Lung (tissue), 12 donors: Measurements from ENCODE around the gene SLFN14. TPM values are rescaled to one million over a fixed set of nuclear protein-coding genes. Genes with fewer than 3 reads are reported as not detected.
"Not testable (repeated sequence)": the region's sequence is repeated elsewhere in the genome, so short reads cannot be mapped to it uniquely, and the experiment has no call there.

Source experiments
- ATAC-seq: fragments of 200-7000 bp; cut with Tn5 transposase; one replicate; pipeline ENCODE4 v1.9.1; 2020; ENCODE audit warnings: moderate number of reproducible peaks; ENCODE audit not compliant: insufficient read depth, low FRiP score
- DNase-seq, 3 donors: peaks; one replicate each; pipeline ENCODE4 v3.0.0-alpha.2; 2013 to 2017
- H3K27ac ChIP-seq, 2 donors: one replicate each; pipeline ENCODE4 v1.5.1; 2013; ENCODE audit warnings: mild to moderate bottlenecking in 2 of 2, moderate library complexity in 2 of 2, control low read depth in 1 of 2, inconsistent platforms in 1 of 2, low read depth in 1 of 2, low read length in 1 of 2
- H3K27me3 ChIP-seq, 3 donors: one replicate each; pipeline ENCODE4 v1.5.1; 2013; ENCODE audit warnings: low read length in 2 of 3; ENCODE audit not compliant: control insufficient read depth in 3 of 3, insufficient read depth in 3 of 3
- H3K36me3 ChIP-seq, 4 donors: one replicate each; pipeline ENCODE4 v1.5.1; 2013; ENCODE audit warnings: low read length in 4 of 4, mild to moderate bottlenecking in 1 of 4, moderate library complexity in 1 of 4; ENCODE audit not compliant: control insufficient read depth in 4 of 4, insufficient read depth in 4 of 4
- H3K4me1 ChIP-seq, 5 donors: one replicate each; pipeline ENCODE4 v1.5.1; 2013; ENCODE audit warnings: low read length in 5 of 5, mild to moderate bottlenecking in 2 of 5, moderate library complexity in 1 of 5; ENCODE audit not compliant: control insufficient read depth in 5 of 5, insufficient read depth in 5 of 5
- H3K4me3 ChIP-seq: one replicate; pipeline ENCODE4 v1.5.1; 2013; ENCODE audit warnings: mild to moderate bottlenecking, control low read depth, moderate library complexity
- H3K9ac ChIP-seq, 2 donors: one replicate each; pipeline ENCODE4 v1.5.1; 2013; ENCODE audit warnings: low read length in 2 of 2, control low read depth in 1 of 2; ENCODE audit not compliant: insufficient read depth in 1 of 2
- H3K9me3 ChIP-seq, 4 donors: one replicate each; pipeline ENCODE4 v1.5.1; 2013; ENCODE audit warnings: low read length in 3 of 4, mild to moderate bottlenecking in 1 of 4, moderate library complexity in 1 of 4; ENCODE audit not compliant: control insufficient read depth in 4 of 4, insufficient read depth in 3 of 4
- WGBS, 2 donors: extraction: QIAGEN DNeasy Blood & Tissue Kit; methylation state at CpG; one replicate each; pipeline ENCODE4 v1.1.7; 2013; 5-methylcytosine and 5-hydroxymethylcytosine counted together
- polyA plus RNA-seq, 2 donors: library from polyadenylated mRNA; stranded (reverse); fragments of 200-250 nt; gene quantifications; one replicate each; pipeline ENCODE4 v1.2.1, GENCODE V29; 2013
- total RNA-seq, 2 donors: library from RNA; depleted of rRNA in 1 of 2; stranded (reverse); fragments of >200 nt in 1 of 2; gene quantifications; one replicate each; pipeline ENCODE4 v1.2.1, GENCODE V29; 2014 to 2021
- TF ChIP-seq, protein P1 (sequence below): IDR thresholded peaks from 2 replicates; pipeline ENCODE4 v1.5.1; 2012; ENCODE audit warnings: mild to moderate bottlenecking; ENCODE audit errors: control extremely low read depth, extremely low read depth
- donor health status: control.
- donor health status: control.
- donor health status: Bipolar disorder and iron deficiency.
- donor health status: healthy.
- donor health status: DM: yes; HTN: yes; CAD: no.

The SLFN14 gene
- total and polyA plus RNA-seq, 4 donors: 0.34 to 2.3 TPM; not detected in 2

DNA sequence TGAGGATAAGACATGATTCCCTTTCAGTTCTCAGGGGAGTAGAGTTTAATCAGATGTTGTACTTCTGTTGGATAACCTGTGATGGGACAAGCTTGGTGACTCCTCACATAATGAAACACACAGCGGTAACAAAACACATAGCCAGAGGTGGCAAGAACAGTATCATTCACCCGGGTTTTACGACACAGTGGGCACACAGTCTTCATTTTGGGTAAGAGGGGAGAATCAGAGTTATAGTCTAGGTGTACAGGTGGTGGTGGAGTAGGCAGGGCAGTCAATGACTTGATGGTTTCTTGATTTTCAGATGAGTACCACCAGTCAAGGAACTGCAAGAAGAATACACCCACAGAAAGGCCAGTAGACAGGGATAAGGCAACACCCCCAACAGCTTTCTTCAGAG, 15.1 kb upstream of the SLFN14 start:
- no peak overlapping the region for H3K9ac ChIP-seq
- peaks cover 0 to 24% (median 4%) of the 10 kb centered on the region in 5 donors for H3K4me1 ChIP-seq
- 93 to 94% methylated on average over 3 of the region's 3 CpGs for WGBS, 2 donors
- no peak overlapping the region for H3K4me3 ChIP-seq
- TF ChIP-seq, protein P1, sequence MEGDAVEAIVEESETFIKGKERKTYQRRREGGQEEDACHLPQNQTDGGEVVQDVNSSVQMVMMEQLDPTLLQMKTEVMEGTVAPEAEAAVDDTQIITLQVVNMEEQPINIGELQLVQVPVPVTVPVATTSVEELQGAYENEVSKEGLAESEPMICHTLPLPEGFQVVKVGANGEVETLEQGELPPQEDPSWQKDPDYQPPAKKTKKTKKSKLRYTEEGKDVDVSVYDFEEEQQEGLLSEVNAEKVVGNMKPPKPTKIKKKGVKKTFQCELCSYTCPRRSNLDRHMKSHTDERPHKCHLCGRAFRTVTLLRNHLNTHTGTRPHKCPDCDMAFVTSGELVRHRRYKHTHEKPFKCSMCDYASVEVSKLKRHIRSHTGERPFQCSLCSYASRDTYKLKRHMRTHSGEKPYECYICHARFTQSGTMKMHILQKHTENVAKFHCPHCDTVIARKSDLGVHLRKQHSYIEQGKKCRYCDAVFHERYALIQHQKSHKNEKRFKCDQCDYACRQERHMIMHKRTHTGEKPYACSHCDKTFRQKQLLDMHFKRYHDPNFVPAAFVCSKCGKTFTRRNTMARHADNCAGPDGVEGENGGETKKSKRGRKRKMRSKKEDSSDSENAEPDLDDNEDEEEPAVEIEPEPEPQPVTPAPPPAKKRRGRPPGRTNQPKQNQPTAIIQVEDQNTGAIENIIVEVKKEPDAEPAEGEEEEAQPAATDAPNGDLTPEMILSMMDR: no peak
- H3K27ac ChIP-seq: no peak overlapping the region
- H3K36me3 ChIP-seq: peaks cover 2 to 17% (median 5%) of the 10 kb centered on the region in 4 donors
- ATAC-seq (no peak), DNase-seq (no peak)
- H3K27me3 ChIP-seq: no peaks in the 10 kb centered on the region
- no peaks in the 10 kb centered on the region for H3K9me3 ChIP-seq

DNA sequence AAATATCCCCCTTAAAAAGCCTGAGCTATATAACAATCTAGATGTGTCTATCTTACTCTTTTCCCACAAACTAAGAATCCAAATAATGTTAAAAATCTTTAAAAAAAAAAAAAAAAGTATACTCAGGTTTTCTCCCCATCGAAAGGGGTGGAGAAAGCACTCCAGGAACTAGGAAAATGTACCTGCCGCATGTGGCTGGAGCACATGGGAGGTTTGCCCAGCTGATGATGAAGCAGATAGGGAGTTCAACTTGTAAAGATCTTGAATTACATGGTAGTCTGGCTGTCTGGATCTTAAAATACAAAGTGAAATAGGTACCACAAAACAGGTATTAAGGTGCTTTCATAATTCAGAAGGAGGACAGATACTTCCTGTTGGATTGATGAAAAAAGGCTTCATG, 8.8 kb upstream of the SLFN14 start:
- TF ChIP-seq, protein P1: no peak
- Histone ChIP-seq H3K4me1 (peaks cover 7 to 27% (median 11%) of the 10 kb centered on the region in 5 donors), H3K9me3 (no peaks in the 10 kb centered on the region), H3K9ac (peak overlapping the region in 1 of 2 donors; percentile 65), H3K36me3 (peaks cover 0 to 5% (median 2%) of the 10 kb centered on the region in 4 donors), H3K27ac (no peak overlapping the region), H3K4me3 (no peak overlapping the region), H3K27me3 (no peaks in the 10 kb centered on the region)
- 78 to 93% methylated on average over 2 of the region's 2 CpGs for WGBS, 2 donors
- no peak for DNase-seq
- ATAC-seq: no peak

DNA sequence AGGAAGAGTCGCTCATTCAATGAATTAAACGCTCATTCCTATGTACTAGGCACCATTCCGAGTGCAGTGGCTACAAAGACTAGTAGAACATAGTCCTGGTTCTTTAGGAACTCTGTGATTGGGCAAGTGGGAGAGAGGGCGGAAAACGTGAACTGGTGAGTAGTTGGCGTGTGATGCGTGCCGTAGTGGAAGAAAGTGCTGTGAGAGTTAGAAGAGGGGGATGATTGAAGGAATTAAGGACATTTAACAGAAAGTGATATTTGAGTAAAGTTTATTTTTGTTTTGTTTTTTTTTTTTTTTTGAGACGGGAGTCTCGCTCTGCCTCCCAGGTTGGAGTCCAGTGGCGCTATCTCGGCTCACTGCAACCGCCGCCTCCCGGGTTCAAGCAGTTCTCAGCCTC, 7.9 kb upstream of the SLFN14 start:
- H3K9me3 ChIP-seq: no peaks in the 10 kb centered on the region
- H3K4me1 ChIP-seq: peaks cover 7 to 27% (median 11%) of the 10 kb centered on the region in 5 donors
- ATAC-seq (no peak), DNase-seq (peak; percentile 32 to 54 (median 40))
- H3K9ac ChIP-seq: peak overlapping the region; percentile 56 to 88
- no peak overlapping the region for H3K27ac ChIP-seq
- peak overlapping the region; percentile 73 for H3K4me3 ChIP-seq
- TF ChIP-seq, protein P1: no peak
- peaks cover 0 to 2% (median 1%) of the 10 kb centered on the region in 4 donors for H3K36me3 ChIP-seq
- no peaks in the 10 kb centered on the region for H3K27me3 ChIP-seq
- 20 to 23% methylated on average over 15 of the region's 15 CpGs for WGBS, 2 donors

DNA sequence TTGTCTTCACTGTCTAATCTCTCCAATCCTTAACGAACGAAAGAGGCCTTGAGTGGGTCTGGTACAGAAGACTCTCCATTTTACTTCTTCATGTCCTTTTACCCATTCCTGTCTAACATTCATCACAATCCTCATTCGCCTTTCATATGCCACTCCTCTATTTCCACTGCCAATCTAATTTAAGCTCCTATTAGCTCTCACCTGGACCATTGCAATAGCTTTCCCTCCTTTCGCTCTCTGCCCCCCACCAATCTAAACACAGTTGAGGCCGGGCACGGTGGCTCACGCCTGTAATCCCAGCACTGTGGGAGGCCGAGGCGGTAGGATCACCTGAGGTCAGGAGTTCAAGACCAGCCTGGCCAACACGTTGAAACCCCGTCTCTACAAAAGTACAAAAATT, 6.3 kb upstream of the SLFN14 start:
- TF ChIP-seq, protein P1: no peak
- no peak overlapping the region for H3K9ac ChIP-seq
- WGBS, 2 donors: 74 to 76% methylated on average over 11 of the region's 11 CpGs
- H3K27ac ChIP-seq: no peak overlapping the region
- H3K4me1 ChIP-seq: peaks cover 7 to 27% (median 11%) of the 10 kb centered on the region in 5 donors
- DNase-seq: no peak
- no peaks in the 10 kb centered on the region for H3K36me3 ChIP-seq
- no peaks in the 10 kb centered on the region for H3K27me3 ChIP-seq
- no peaks in the 10 kb centered on the region for H3K9me3 ChIP-seq
- H3K4me3 ChIP-seq: no peak overlapping the region
- no peak for ATAC-seq

DNA sequence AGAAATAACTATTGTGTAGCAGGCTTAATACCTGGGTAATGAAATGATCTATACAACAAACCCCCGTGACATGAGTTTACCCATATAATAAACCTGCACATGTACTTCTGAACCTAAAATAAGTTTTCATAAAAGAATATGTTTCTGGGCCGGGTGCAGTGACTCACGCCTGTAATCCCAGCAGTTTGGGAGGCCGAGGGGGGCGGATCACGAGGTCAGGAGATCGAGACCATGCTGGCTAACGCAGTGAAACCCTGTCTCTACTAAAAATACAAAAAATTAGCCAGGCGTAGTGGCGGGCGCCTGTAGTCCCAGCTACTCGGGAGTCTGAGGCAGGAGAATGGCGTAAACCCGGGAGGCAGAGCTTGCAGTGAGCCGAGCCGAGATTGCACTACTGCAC, 2.6 kb upstream of the SLFN14 start:
- WGBS, 2 donors: 89 to 94% methylated on average over 14 to 16 of the region's 16 CpGs
- not testable (repeated sequence) for ATAC-seq

More for the DNA sequence above, 2.6 kb upstream of the SLFN14 start:
- H3K36me3 ChIP-seq, H3K4me1 ChIP-seq, H3K27me3 ChIP-seq, H3K9me3 ChIP-seq, H3K27ac ChIP-seq, H3K9ac ChIP-seq, H3K4me3 ChIP-seq, DNase-seq: not testable (repeated sequence)
